Lung (tissue), 12 donors: ENCODE results near the gene MAST4. TPM values are rescaled to one million over a fixed set of nuclear protein-coding genes. Genes with fewer than 3 reads are reported as not detected.
A peak's percentile ranks its signal among the peaks of the same experiment; 100 is the strongest.

Experiments used
- ATAC-seq: fragments of 200-7000 bp; cut with Tn5 transposase; one replicate; pipeline ENCODE4 v1.9.1; 2020; ENCODE audit warnings: moderate number of reproducible peaks; ENCODE audit not compliant: insufficient read depth, low FRiP score
- DNase-seq, 3 donors: peaks; one replicate each; pipeline ENCODE4 v3.0.0-alpha.2; 2013 to 2017
- H3K27ac ChIP-seq, 2 donors: one replicate each; pipeline ENCODE4 v1.5.1; 2013; ENCODE audit warnings: mild to moderate bottlenecking in 2 of 2, moderate library complexity in 2 of 2, control low read depth in 1 of 2, inconsistent platforms in 1 of 2, low read depth in 1 of 2, low read length in 1 of 2
- H3K27me3 ChIP-seq, 3 donors: one replicate each; pipeline ENCODE4 v1.5.1; 2013; ENCODE audit warnings: low read length in 2 of 3; ENCODE audit not compliant: control insufficient read depth in 3 of 3, insufficient read depth in 3 of 3
- H3K36me3 ChIP-seq, 4 donors: one replicate each; pipeline ENCODE4 v1.5.1; 2013; ENCODE audit warnings: low read length in 4 of 4, mild to moderate bottlenecking in 1 of 4, moderate library complexity in 1 of 4; ENCODE audit not compliant: control insufficient read depth in 4 of 4, insufficient read depth in 4 of 4
- H3K4me1 ChIP-seq, 5 donors: one replicate each; pipeline ENCODE4 v1.5.1; 2013; ENCODE audit warnings: low read length in 5 of 5, mild to moderate bottlenecking in 2 of 5, moderate library complexity in 1 of 5; ENCODE audit not compliant: control insufficient read depth in 5 of 5, insufficient read depth in 5 of 5
- H3K4me3 ChIP-seq: one replicate; pipeline ENCODE4 v1.5.1; 2013; ENCODE audit warnings: mild to moderate bottlenecking, control low read depth, moderate library complexity
- H3K9ac ChIP-seq, 2 donors: one replicate each; pipeline ENCODE4 v1.5.1; 2013; ENCODE audit warnings: low read length in 2 of 2, control low read depth in 1 of 2; ENCODE audit not compliant: insufficient read depth in 1 of 2
- H3K9me3 ChIP-seq, 4 donors: one replicate each; pipeline ENCODE4 v1.5.1; 2013; ENCODE audit warnings: low read length in 3 of 4, mild to moderate bottlenecking in 1 of 4, moderate library complexity in 1 of 4; ENCODE audit not compliant: control insufficient read depth in 4 of 4, insufficient read depth in 3 of 4
- WGBS, 2 donors: extraction: QIAGEN DNeasy Blood & Tissue Kit; methylation state at CpG; one replicate each; pipeline ENCODE4 v1.1.7; 2013; 5-methylcytosine and 5-hydroxymethylcytosine counted together
- polyA plus RNA-seq, 2 donors: library from polyadenylated mRNA; stranded (reverse); fragments of 200-250 nt; gene quantifications; one replicate each; pipeline ENCODE4 v1.2.1, GENCODE V29; 2013
- total RNA-seq, 2 donors: library from RNA; depleted of rRNA in 1 of 2; stranded (reverse); fragments of >200 nt in 1 of 2; gene quantifications; one replicate each; pipeline ENCODE4 v1.2.1, GENCODE V29; 2014 to 2021
- TF ChIP-seq, protein P1 (sequence below): IDR thresholded peaks from 2 replicates; pipeline ENCODE4 v1.5.1; 2012; ENCODE audit warnings: mild to moderate bottlenecking; ENCODE audit errors: control extremely low read depth, extremely low read depth
- donor health status: control.
- donor health status: control.
- donor health status: Bipolar disorder and iron deficiency.
- donor health status: healthy.
- donor health status: DM: yes; HTN: yes; CAD: no.

The MAST4 gene
- total and polyA plus RNA-seq, 4 donors: 13.9 to 153 (median 46.2) TPM

DNA sequence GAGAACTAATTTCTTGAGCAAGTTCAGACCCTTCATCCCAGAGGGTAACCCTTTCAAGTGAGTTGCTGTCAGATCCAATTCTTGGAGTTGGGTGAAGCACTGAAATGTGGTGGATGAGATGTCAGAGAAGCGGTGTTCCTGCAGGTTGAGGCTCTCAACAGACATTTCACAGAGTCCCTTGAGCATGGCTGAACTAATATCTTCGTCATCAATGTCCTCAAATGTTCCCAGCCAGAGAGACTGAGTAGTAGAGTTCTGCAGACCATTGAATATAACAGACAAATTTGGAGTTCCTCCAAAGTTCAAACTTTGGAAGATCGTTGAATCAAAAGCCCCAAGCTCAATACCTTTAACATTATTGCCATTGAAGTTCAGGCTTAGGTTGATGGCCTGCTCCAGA, 587.7 kb downstream of the MAST4 start:
- Histone ChIP-seq H3K4me3 (no peak overlapping the region), H3K27ac (no peak overlapping the region), H3K4me1 (peaks cover 0 to 20% (median 6%) of the 10 kb centered on the region in 5 donors), H3K36me3 (no peaks in the 10 kb centered on the region), H3K9ac (no peak overlapping the region), H3K27me3 (no peaks in the 10 kb centered on the region), H3K9me3 (no peaks in the 10 kb centered on the region)
- ATAC-seq (no peak), DNase-seq (no peak)
- TF ChIP-seq, protein P1, sequence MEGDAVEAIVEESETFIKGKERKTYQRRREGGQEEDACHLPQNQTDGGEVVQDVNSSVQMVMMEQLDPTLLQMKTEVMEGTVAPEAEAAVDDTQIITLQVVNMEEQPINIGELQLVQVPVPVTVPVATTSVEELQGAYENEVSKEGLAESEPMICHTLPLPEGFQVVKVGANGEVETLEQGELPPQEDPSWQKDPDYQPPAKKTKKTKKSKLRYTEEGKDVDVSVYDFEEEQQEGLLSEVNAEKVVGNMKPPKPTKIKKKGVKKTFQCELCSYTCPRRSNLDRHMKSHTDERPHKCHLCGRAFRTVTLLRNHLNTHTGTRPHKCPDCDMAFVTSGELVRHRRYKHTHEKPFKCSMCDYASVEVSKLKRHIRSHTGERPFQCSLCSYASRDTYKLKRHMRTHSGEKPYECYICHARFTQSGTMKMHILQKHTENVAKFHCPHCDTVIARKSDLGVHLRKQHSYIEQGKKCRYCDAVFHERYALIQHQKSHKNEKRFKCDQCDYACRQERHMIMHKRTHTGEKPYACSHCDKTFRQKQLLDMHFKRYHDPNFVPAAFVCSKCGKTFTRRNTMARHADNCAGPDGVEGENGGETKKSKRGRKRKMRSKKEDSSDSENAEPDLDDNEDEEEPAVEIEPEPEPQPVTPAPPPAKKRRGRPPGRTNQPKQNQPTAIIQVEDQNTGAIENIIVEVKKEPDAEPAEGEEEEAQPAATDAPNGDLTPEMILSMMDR: no peak
- 95 to 98% methylated on average over 3 of the region's 3 CpGs for WGBS, 2 donors

DNA sequence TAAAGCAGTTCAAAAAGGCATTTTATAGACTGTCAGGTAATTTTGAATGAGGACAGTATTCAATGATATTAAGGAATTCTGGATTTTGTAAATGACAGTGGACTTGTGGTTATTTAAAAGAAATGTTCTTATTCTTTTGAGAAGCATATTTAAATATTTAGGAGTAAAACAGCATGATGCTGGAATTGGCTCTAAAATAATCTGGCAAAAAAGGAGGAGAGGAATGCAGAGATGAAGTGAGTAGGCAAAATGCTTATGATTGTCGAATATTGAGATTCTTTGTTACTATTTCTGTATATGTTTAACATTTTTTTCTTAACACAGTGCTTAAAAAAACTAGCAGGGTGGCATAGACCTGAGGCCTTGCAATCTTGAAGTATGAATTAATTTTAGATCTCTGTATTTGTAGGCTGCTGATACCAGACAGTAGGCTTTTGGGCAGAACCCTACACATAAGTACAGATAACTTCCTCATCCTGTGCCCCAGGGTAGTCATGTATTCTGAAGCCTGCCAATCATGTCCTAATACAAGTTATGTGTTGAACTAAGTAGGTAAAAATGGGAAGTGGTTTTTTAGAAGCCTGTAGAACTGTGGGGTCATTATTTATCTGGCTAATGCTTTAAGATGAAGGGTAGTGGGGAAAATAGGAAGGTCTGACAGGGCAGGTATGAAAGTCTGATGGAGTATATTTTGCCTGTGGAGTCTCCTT, 591.0 kb downstream of the MAST4 start:
- Histone ChIP-seq H3K9me3 (no peaks in the 10 kb centered on the region), H3K9ac (no peak overlapping the region), H3K36me3 (no peaks in the 10 kb centered on the region), H3K27ac (no peak overlapping the region), H3K4me1 (peaks cover 0 to 31% (median 5%) of the 10 kb centered on the region in 5 donors), H3K4me3 (no peak overlapping the region), H3K27me3 (no peaks in the 10 kb centered on the region)
- TF ChIP-seq, protein P1: no peak
- ATAC-seq (no peak), DNase-seq (peak in 2 of 3 donors; percentile 68 to 70)
- 35 to 36% methylated on average over 1 of the region's 1 CpG for WGBS, 2 donors

DNA sequence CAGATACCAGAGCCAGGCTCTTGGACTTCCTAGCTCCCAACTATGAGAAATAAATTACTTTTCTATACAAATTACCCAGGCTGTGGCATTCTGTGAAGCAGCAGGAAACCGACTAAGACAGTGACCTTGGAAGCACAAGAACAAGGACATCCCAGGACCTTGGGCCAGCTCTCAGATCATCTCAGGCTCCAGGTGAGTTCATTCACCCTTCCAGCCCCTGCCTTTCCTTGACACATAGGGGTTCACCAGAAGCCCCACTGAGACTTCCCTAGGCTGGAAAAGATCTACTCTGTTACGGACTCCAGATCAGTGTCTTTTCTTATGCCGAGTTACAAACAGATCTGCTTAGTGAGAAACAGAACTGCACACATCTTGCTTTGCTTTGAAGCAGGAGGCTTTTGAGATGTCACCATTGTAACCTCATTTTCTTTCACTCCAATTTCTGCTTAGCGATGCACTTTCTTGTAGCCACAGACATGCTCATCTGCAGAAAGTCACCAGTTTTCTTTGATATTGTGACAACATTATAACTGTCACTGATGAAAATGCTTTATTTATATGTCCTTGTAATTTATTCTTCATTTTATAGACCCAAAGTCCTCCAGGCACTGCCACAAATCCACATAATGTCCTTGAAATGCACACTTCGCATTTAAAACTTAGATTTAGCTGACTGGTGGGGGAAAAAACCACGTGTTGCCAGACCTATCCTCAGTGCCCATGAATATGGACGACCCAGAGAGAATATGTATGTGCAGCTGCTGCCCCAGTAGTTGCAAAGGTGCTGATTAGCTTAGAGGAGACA, 592.3 kb downstream of the MAST4 start:
- ATAC-seq (no peak), DNase-seq (no peak)
- Histone ChIP-seq H3K27ac (peak overlapping the region in 1 of 2 donors; percentile 53), H3K27me3 (no peaks in the 10 kb centered on the region), H3K9ac (no peak overlapping the region), H3K9me3 (no peaks in the 10 kb centered on the region), H3K4me3 (no peak overlapping the region), H3K4me1 (peaks cover 0 to 38% (median 5%) of the 10 kb centered on the region in 5 donors), H3K36me3 (no peaks in the 10 kb centered on the region)
- 82 to 85% methylated on average over 7 of the region's 7 CpGs for WGBS, 2 donors
- TF ChIP-seq, protein P1: no peak
